ENCODE results near the gene TSPAN14.
"Not testable (repeated sequence)": the region's sequence is repeated elsewhere in the genome, so short reads cannot be mapped to it uniquely, and the experiment has no call there.

TSPAN14 gene

GRCh38 chr10:80539421-80540031, 85.4 kb downstream of the TSPAN14 start:
- no peak for DNase-seq (ENCODE audit: low read depth, low spot score)

GRCh38 chr10:80540136-80540535, 86.0 kb downstream of the TSPAN14 start:
- no peak for DNase-seq (ENCODE audit: low read depth, low spot score)

GRCh38 chr10:80540618-80540980, 86.5 kb downstream of the TSPAN14 start:
- DNase-seq (ENCODE audit: low read depth, low spot score): no peak

- no peak for DNase-seq (ENCODE audit: low read depth, low spot score)
Measured at GRCh38 chr10:80540981-80541750, 87.1 kb downstream of the TSPAN14 start.

- peak; percentile 41 for DNase-seq (ENCODE audit: low read depth, low spot score)
Measured at GRCh38 chr10:80542053-80542452, 87.9 kb downstream of the TSPAN14 start.

- DNase-seq (ENCODE audit: low read depth, low spot score): no peak
Measured at GRCh38 chr10:80542652-80543318, 88.7 kb downstream of the TSPAN14 start.

- not testable (repeated sequence) for DNase-seq (ENCODE audit: low read depth, low spot score)
Measured at GRCh38 chr10:80543319-80543672, 89.2 kb downstream of the TSPAN14 start.

- DNase-seq (ENCODE audit: low read depth, low spot score): no peak
Measured at GRCh38 chr10:80544316-80544953, 90.3 kb downstream of the TSPAN14 start.

- no peak for DNase-seq (ENCODE audit: low read depth, low spot score)
Measured at GRCh38 chr10:80545258-80545881, 91.3 kb downstream of the TSPAN14 start.

- no peak for DNase-seq (ENCODE audit: low read depth, low spot score)
Measured at GRCh38 chr10:80552151-80552646, 98.1 kb downstream of the TSPAN14 start.

GRCh38 chr10:80553436-80553835, 99.3 kb downstream of the TSPAN14 start:
- no peak for DNase-seq (ENCODE audit: low read depth, low spot score)

- DNase-seq (ENCODE audit: low read depth, low spot score): no peak
Measured at GRCh38 chr10:80554050-80554449, 99.9 kb downstream of the TSPAN14 start.

GRCh38 chr10:80555415-80555814, 101.3 kb downstream of the TSPAN14 start:
- DNase-seq (ENCODE audit: low read depth, low spot score): no peak

- DNase-seq (ENCODE audit: low read depth, low spot score): no peak
Measured at GRCh38 chr10:80561950-80562349, 107.8 kb downstream of the TSPAN14 start.

GRCh38 chr10:80567292-80567691, 113.2 kb downstream of the TSPAN14 start:
- no peak for DNase-seq (ENCODE audit: low read depth, low spot score)

- DNase-seq (ENCODE audit: low read depth, low spot score): no peak
Measured at GRCh38 chr10:80569131-80569895, 115.2 kb downstream of the TSPAN14 start.

- no peak for DNase-seq (ENCODE audit: low read depth, low spot score)
Measured at GRCh38 chr10:80571352-80571751, 117.2 kb downstream of the TSPAN14 start.

GRCh38 chr10:80579181-80579763, 125.2 kb downstream of the TSPAN14 start:
- no peak for DNase-seq (ENCODE audit: low read depth, low spot score)

- DNase-seq (ENCODE audit: low read depth, low spot score): no peak
Measured at GRCh38 chr10:80579849-80580637, 125.9 kb downstream of the TSPAN14 start.
